Heart left ventricle (tissue), 16 donors: ENCODE measurements around the gene TIAM2. TPM values are rescaled to one million over a fixed set of nuclear protein-coding genes. Genes with fewer than 3 reads are reported as not detected.

Experiments
- ATAC-seq, 4 donors: fragments of 200-7000 bp; cut with Tn5 transposase; one replicate each; pipeline ENCODE4 v1.9.1; 2020 to 2022; ENCODE audit warnings: moderate library complexity in 4 of 4, mild to moderate bottlenecking in 3 of 4, moderate number of reproducible peaks in 1 of 4
- DNase-seq, 5 donors: peaks; one replicate each; pipeline ENCODE4 v3.0.0-alpha.2; 2020
- H3K27ac ChIP-seq, 12 donors: fragments of 200-600 bp; sonication (generic) in 4 of 12; one replicate each; pipeline versions ENCODE4 v1.5.0 to v1.8.0; 2016 to 2022; ENCODE audit warnings: mild to moderate bottlenecking in 2 of 12
- H3K27me3 ChIP-seq, 9 donors: fragments of 200-600 bp; sonication (generic) in 2 of 9; one replicate each; pipeline versions ENCODE4 v1.5.1 to v1.8.0; 2016 to 2022; ENCODE audit warnings: mild to moderate bottlenecking in 3 of 9
- H3K36me3 ChIP-seq, 9 donors: fragments of 200-600 bp; sonication (generic) in 2 of 9; one replicate each; pipeline versions ENCODE4 v1.5.0 to v1.8.0; 2018 to 2022; ENCODE audit warnings: mild to moderate bottlenecking in 2 of 9
- H3K4me1 ChIP-seq, 12 donors: fragments of 200-600 bp; sonication (generic) in 4 of 12; one replicate each; pipeline versions ENCODE4 v1.5.0 to v1.8.0; 2016 to 2022; ENCODE audit warnings: mild to moderate bottlenecking in 3 of 12
- H3K4me3 ChIP-seq, 12 donors: fragments of 200-600 bp; sonication (generic) in 4 of 12; one replicate each; pipeline versions ENCODE4 v1.5.0 to v1.8.0; 2017 to 2022; ENCODE audit warnings: mild to moderate bottlenecking in 9 of 12, moderate library complexity in 4 of 12
- H3K9me3 ChIP-seq, 12 donors: fragments of 200-600 bp; sonication (generic) in 4 of 12; one replicate each; pipeline versions ENCODE4 v1.5.0 to v1.8.0; 2016 to 2022; ENCODE audit warnings: mild to moderate bottlenecking in 1 of 12
- CTCF ChIP-seq, 12 donors: fragments of 200-600 bp; sonication (generic) in 4 of 12; IDR thresholded peaks; one replicate each; pipeline versions ENCODE4 v1.5.0 to v1.8.0; 2018 to 2022; ENCODE audit warnings: antibody characterized with exemption in 12 of 12, mild to moderate bottlenecking in 5 of 12
- POLR2A ChIP-seq, 2 donors: fragments of 450-650 bp; IDR thresholded peaks; one replicate each; pipeline ENCODE4 v1.6.1; 2017; ENCODE audit warnings: antibody characterized with exemption in 2 of 2, mild to moderate bottlenecking in 2 of 2, moderate library complexity in 2 of 2
- WGBS, 4 donors: extraction: QIAGEN DNeasy Blood & Tissue Kit in 2 of 4; methylation state at CpG; one replicate each; pipeline versions ENCODE4 v1.1.5 to v1.1.7; 2013 to 2018; 5-methylcytosine and 5-hydroxymethylcytosine counted together
- intact Hi-C, 10 donors: fragments of 100-400 bp; cut with DNase I; formaldehyde crosslinking; loops; one replicate each; pipeline versions ENCODE4 v1.11.1 to v1.14.2; 2022
- polyA plus RNA-seq, 2 donors: library from polyadenylated mRNA; stranded (reverse); fragments of 200-250 nt; gene quantifications; one replicate each; pipeline ENCODE4 v1.2.3, GENCODE V29; 2013
- total RNA-seq, 9 donors: library from RNA; depleted of rRNA in 2 of 9; stranded (reverse); fragments of >200 nt in 2 of 9; fragmentation: NEBNext Ultra II Directional in 3 of 9; extraction: Animal tissue kit (Norgen Biotek cat#: 25700) in 3 of 9; gene quantifications; one replicate each; pipeline versions ENCODE4 v1.1.0 to v1.2.4, GENCODE V29; 2016 to 2023
- donor health status: ischemic (EF 13 %, LVEDD 7.1; RV severe dilation, severe dysfunction).
- donor health status: healthy with polysubstance abuse.
- donor health status: DM: no; HTN: yes; CAD: no.
- donor health status: DM: no; HTN: no; CAD: no.
- donor health status: ischemic (EF 25% LVEDD 6.9; RV normal size, moderate dysfunction).
- donor health status: ischemic (EF 25% LVEDD 5.7; RV mildly dilated, moderate dysfunction).
- donor health status: healthy.
- donor health status: DM: yes; HTN: yes; CAD: no.
- donor health status: ischemic (EF 35%, LVEDD 5.7; RV mildly dilated, moderate dysfunction).
- donor health status: nonischemic (EF 11% LVEDD 7.7; RV severe dilation, severe dysfunction).
- donor health status: DM: yes; HTN: yes; CAD: no.
- donor health status: PGD.
- donor health status: ischemic (EF 29% LVEDD 5.4; RV normal size, mild dysfunction).
- donor health status: nonischemic (EF 23%, LVEDD 6.1; RV moderate dilation, normal function).

The TIAM2 gene
- total and polyA plus RNA-seq, 11 donors, result 4.6 to 16.5 (median 12.6) TPM

GRCh38 chr6:155008625-155009024 is 13.5 kb downstream of the TIAM2 start:
- Histone ChIP-seq H3K4me1 (peaks cover 0 to 9% (median 0%) of the 10 kb centered on the region in 12 donors), H3K27me3 (no peaks in the 10 kb centered on the region), H3K9me3 (no peaks in the 10 kb centered on the region), H3K4me3 (no peak overlapping the region), H3K27ac (no peak overlapping the region), H3K36me3 (no peaks in the 10 kb centered on the region)
- DNase-seq (no peak), ATAC-seq (no peak)
- WGBS, 4 donors, result 92 to 96% (median 93%) methylated on average over 3 of the region's 3 CpGs
- intact Hi-C loops, result no loop called here
- no peak for TF ChIP-seq POLR2A (IDR thresholded peaks at IDR 0.05)
- no peak for TF ChIP-seq CTCF (IDR thresholded peaks at IDR 0.05)

GRCh38 chr6:155010940-155011339 is 15.8 kb downstream of the TIAM2 start:
- Histone ChIP-seq H3K4me1 (peaks cover 0 to 13% (median 3%) of the 10 kb centered on the region in 12 donors), H3K4me3 (no peak overlapping the region), H3K27ac (no peak overlapping the region), H3K27me3 (no peaks in the 10 kb centered on the region), H3K9me3 (no peaks in the 10 kb centered on the region), H3K36me3 (no peaks in the 10 kb centered on the region)
- DNase-seq (no peak), ATAC-seq (no peak)
- TF ChIP-seq CTCF (IDR thresholded peaks at IDR 0.05) (no peak), POLR2A (IDR thresholded peaks at IDR 0.05) (no peak)
- 88 to 95% (median 91%) methylated on average over 6 of the region's 6 CpGs for WGBS, 4 donors
- intact Hi-C loops, result no loop called here

GRCh38 chr6:155011809-155012291 is 16.7 kb downstream of the TIAM2 start:
- Histone ChIP-seq H3K27ac (no peak overlapping the region), H3K9me3 (no peaks in the 10 kb centered on the region), H3K4me1 (peaks cover 0 to 19% (median 5%) of the 10 kb centered on the region in 12 donors), H3K4me3 (no peak overlapping the region), H3K27me3 (no peaks in the 10 kb centered on the region), H3K36me3 (no peaks in the 10 kb centered on the region)
- ATAC-seq (no peak), DNase-seq (no peak)
- intact Hi-C loops, result no loop called here
- TF ChIP-seq POLR2A (IDR thresholded peaks at IDR 0.05) (no peak), CTCF (IDR thresholded peaks at IDR 0.05) (no peak)
- WGBS, 4 donors, result 80 to 90% (median 87%) methylated on average over 5 of the region's 5 CpGs

GRCh38 chr6:155013457-155013876 is 18.4 kb downstream of the TIAM2 start:
- Histone ChIP-seq H3K9me3 (no peaks in the 10 kb centered on the region), H3K27ac (no peak overlapping the region), H3K27me3 (no peaks in the 10 kb centered on the region), H3K4me3 (no peak overlapping the region), H3K4me1 (peaks cover 0 to 19% (median 5%) of the 10 kb centered on the region in 12 donors), H3K36me3 (no peaks in the 10 kb centered on the region)
- DNase-seq, result no peak
- intact Hi-C loops, result no loop called here
- 42 to 60% (median 50%) methylated on average over 4 of the region's 4 CpGs for WGBS, 4 donors
- ATAC-seq, result peak in 1 of 4 donors; percentile 81
- TF ChIP-seq POLR2A (IDR thresholded peaks at IDR 0.05) (no peak), CTCF (IDR thresholded peaks at IDR 0.05) (no peak)
